ENCODE results near the gene PTF1A. TPM values are rescaled to one million over a fixed set of nuclear protein-coding genes. Genes with fewer than 3 reads are reported as not detected.

The PTF1A gene
- total RNA-seq, 2 donors from 2014 or later: not detected

DNA sequence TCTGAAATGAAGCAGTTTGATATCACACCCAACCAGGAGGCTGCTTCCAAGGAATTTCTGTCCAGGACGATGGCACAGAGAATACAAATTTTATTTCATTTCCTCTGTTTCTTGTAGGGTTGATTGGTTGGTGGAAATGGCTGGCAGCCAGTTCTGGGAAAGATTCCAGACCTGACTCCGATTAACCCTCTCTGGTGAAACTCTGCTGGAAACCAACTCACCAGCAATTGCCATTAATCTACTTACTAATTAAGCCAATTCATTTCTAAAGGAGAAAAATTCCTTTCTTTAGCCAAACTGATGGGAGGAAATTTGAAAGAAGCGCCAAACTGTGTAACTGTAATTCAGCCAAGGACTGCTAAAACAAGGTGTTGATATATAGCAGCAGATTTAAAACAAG lies 10.7 kb downstream of the PTF1A start:
- no peaks in the 10 kb centered on the region for H3K36me3 ChIP-seq
- no peak for DNase-seq (ENCODE audit: low spot score)
- H3K9me3 ChIP-seq: no peaks in the 10 kb centered on the region
- no peak overlapping the region for H3K4me3 ChIP-seq
- H3K27ac ChIP-seq: no peak overlapping the region
- TF ChIP-seq, protein P1, sequence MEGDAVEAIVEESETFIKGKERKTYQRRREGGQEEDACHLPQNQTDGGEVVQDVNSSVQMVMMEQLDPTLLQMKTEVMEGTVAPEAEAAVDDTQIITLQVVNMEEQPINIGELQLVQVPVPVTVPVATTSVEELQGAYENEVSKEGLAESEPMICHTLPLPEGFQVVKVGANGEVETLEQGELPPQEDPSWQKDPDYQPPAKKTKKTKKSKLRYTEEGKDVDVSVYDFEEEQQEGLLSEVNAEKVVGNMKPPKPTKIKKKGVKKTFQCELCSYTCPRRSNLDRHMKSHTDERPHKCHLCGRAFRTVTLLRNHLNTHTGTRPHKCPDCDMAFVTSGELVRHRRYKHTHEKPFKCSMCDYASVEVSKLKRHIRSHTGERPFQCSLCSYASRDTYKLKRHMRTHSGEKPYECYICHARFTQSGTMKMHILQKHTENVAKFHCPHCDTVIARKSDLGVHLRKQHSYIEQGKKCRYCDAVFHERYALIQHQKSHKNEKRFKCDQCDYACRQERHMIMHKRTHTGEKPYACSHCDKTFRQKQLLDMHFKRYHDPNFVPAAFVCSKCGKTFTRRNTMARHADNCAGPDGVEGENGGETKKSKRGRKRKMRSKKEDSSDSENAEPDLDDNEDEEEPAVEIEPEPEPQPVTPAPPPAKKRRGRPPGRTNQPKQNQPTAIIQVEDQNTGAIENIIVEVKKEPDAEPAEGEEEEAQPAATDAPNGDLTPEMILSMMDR (IDR thresholded peaks at IDR 0.05): no peak
- no peaks in the 10 kb centered on the region for H3K4me1 ChIP-seq
- H3K27me3 ChIP-seq: peaks cover 0 to 5% of the 10 kb centered on the region in 2 donors

DNA sequence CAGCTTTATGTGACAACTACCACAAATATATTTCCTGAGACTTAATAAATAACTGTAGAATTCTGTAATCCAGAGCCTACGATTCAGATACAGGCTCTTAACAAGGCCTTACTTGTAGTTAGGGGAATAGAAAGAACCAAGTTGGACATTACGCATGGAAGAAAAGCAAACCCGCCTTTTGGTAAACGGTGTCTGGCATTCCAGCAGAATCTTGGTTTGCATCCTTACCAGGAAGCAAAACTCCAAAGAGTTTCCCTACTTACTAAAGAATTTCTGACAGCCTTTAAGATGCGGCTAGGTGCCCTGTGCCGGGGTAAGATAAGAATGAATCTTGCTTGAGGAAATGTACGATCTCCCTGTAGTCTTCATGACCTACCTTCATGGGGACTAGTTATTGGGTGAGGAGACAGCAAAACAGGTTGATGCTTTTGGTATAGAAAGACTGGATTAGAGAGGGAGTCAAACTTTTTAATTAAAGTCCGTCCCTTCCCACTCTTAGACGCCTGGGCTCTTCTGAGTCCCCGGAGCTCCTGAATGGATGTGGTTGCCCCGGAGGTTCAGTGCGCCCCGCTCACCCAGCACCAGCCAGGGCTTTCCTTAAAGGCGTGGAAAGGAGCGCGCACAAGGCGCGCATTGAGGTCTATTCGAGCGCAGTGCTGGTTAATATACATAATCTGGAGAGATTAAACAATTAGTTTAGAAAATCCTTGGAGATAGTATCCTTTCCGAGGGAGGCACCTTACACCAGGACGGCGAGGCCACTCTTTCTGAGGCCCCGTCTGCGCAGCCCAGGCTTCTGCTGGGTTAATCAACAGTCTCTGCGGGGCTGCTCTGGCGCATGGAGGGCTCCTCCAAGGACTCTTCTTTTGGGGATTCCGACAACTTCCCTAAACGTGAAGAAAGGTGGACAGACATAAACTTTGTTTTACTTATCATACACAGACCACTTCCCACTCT lies 11.5 kb downstream of the PTF1A start:
- Histone ChIP-seq H3K9me3 (no peaks in the 10 kb centered on the region), H3K27me3 (peaks cover 0 to 5% of the 10 kb centered on the region in 2 donors), H3K4me3 (no peak overlapping the region), H3K4me1 (no peaks in the 10 kb centered on the region), H3K27ac (no peak overlapping the region), H3K36me3 (no peaks in the 10 kb centered on the region)
- no peak for DNase-seq (ENCODE audit: low spot score)
- TF ChIP-seq, protein P1 (IDR thresholded peaks at IDR 0.05): no peak

GRCh38 chr10:23204773-23205172 lies 12.7 kb downstream of the PTF1A start:
- Histone ChIP-seq H3K36me3 (no peaks in the 10 kb centered on the region), H3K9me3 (no peaks in the 10 kb centered on the region), H3K27ac (no peak overlapping the region), H3K4me1 (no peaks in the 10 kb centered on the region), H3K27me3 (no peaks in the 10 kb centered on the region), H3K4me3 (no peak overlapping the region)
- TF ChIP-seq, protein P1 (IDR thresholded peaks at IDR 0.05): no peak
- DNase-seq (ENCODE audit: low spot score): no peak

DNA sequence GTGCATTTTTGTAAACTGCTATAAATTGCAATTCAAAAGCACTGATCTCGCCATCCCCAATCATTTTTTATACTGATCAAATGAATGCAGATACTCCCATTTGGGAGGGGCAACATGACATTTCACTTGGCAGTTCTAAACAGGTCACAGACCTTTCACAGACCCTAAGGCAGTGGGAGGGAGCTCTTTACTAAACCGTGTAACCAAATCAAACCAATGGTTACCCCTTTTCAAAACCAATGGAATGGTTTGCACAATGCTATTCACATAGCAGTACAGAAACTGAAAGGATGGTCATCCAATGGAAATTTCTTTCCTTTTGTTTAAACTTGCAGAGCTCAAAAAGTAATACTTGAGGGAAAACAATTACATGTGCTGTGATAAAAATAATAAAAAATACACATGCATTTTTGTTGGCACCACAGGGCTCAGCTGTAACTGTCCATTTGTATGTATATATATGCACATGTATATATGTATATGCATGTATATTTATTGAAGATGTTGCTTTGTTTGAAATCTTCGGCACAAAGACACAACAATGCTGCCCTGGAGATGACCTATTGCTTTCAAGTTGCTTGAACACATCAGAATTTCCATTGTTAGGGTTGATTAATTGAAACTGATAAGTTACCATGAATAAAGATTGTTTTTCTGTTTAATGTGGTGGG lies 14.0 kb downstream of the PTF1A start:
- DNase-seq (ENCODE audit: low spot score): no peak
- Histone ChIP-seq H3K4me1 (no peaks in the 10 kb centered on the region), H3K36me3 (no peaks in the 10 kb centered on the region), H3K27ac (no peak overlapping the region), H3K27me3 (no peaks in the 10 kb centered on the region), H3K4me3 (no peak overlapping the region), H3K9me3 (no peaks in the 10 kb centered on the region)
- TF ChIP-seq, protein P1 (IDR thresholded peaks at IDR 0.05): no peak

DNA sequence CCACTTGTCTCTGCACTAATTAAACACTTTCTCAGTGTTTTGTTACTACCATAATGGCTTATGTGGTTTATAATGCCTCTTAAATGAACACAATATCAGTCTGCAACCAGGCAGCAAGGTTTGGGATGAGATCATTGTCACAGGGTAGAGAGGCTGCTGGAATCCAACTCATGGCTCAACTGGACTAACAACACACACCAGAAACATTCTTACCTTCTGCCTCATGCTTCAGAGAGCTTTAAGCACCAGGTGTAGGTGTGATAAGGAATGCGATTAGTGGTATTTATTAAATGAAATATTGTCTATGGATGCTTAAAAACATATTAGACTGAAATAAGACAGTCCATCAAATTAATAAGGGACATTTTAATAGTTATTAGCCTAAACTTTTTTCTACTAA lies 25.4 kb downstream of the PTF1A start:
- H3K36me3 ChIP-seq: no peaks in the 10 kb centered on the region
- no peak overlapping the region for H3K4me3 ChIP-seq
- no peaks in the 10 kb centered on the region for H3K9me3 ChIP-seq
- DNase-seq (ENCODE audit: low spot score): no peak
- no peaks in the 10 kb centered on the region for H3K4me1 ChIP-seq
- H3K27me3 ChIP-seq: no peaks in the 10 kb centered on the region
- no peak overlapping the region for H3K27ac ChIP-seq
- TF ChIP-seq, protein P1 (IDR thresholded peaks at IDR 0.05): no peak
